HG02642 (cell line): ENCODE results near the gene ADGRG3.
A peak's percentile ranks its signal among the peaks of the same experiment; 100 is the strongest.

Source experiments
- ATAC-seq: cut with Tn5 transposase; IDR thresholded peaks from one replicate; pipeline ENCODE4 v1.9.1; 2021; ENCODE audit warnings: mild to moderate bottlenecking; ENCODE audit not compliant: unreplicated experiment, poor library complexity

The ADGRG3 gene

DNA sequence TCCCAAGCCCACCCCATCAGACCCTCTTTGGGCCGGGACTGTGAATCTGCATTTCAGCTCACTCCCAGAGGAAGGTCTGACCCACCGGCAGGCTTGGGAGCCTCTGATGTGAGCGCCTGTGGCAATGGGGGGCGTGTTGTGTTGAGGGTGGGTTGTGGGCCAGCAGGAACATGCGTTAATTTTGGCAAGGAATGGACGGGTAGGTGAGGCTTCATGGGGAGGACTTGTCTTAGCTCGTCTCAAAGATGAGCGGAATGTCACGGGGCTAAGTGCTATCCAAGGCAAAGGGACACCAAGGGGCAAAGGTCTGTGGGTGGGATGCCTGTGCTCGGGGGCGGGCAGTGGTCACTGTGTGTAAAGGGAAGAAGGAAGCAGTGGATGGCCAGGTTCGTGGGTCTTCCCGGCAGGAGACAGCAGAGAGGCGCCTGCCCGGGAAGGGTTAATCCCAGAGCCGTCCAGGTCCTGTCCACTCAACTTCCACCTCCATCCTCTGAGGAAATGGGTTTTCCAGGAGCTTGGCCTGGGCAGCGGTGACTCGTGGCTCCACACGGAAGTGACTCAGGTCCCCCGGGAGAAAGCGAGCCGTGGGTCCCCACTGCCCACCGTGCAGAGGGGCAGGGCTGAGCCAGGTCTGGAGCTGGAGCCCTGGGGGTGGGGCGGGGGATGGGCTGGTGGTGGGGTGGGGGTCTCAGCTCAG is 22.3 kb upstream of the ADGRG3 start:
- ATAC-seq: no peak

- no peak for ATAC-seq
Measured at GRCh38 chr16:57646388-57647039, 21.6 kb upstream of the ADGRG3 start.

DNA sequence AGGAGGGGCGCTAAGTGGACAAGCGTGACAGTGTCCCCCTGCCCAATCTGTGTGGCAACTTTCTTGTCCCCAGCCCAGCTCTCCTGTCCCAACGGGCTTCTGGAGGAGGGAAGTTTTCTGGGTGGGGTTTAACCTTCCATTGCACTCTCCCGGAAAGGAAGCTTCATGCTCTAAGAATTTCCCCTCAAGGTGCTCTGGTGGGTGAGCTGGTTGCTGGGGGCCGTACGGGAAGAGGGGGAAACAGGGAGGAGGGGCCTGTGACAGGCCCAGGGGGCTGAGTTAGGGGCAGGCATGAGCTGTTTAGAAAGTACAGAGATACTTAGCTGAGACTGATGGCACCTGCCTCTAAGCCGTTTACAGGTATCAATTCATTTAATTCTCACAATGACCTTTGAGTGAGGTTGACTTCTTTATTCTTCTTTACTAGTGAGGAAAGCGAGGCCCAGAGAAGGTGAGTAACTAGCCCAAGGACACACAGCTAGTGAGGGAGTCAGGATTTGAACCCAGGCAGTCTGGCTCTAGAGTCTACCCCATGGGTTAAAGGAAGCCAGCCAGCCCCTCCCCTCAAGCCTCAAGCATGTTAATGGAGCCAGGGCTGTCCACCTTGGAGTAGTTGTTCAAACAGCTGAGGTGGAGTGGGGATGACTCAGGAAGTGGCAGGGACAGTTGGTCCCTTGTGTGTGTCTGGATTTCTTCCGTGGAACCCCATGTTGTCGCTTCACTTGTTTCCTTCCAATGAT is 20.8 kb upstream of the ADGRG3 start:
- no peak for ATAC-seq

DNA sequence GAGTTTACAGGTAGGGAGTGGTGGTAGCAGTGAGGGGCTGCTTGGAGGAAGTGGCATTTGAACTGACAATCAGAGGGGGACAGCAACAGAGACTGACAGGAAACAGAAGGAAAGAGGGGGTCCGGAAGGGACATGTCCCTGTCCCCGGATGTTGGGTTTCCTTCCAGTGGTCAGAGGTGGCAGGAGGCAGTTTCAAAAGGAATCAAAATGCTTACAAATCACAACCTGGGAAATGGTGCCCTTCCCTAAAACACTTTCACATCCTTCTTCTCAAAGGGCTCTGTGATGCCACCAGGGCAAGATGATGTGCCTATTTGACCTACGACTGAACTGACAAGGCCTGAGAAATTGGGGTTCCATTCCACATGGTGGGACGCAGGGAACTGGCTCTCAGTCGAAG is 20.0 kb upstream of the ADGRG3 start:
- no peak for ATAC-seq

GRCh38 chr16:57648581-57649442 is 19.3 kb upstream of the ADGRG3 start:
- peak; percentile 65 for ATAC-seq

- no peak for ATAC-seq
Measured at GRCh38 chr16:57649443-57649751, 18.7 kb upstream of the ADGRG3 start.

DNA sequence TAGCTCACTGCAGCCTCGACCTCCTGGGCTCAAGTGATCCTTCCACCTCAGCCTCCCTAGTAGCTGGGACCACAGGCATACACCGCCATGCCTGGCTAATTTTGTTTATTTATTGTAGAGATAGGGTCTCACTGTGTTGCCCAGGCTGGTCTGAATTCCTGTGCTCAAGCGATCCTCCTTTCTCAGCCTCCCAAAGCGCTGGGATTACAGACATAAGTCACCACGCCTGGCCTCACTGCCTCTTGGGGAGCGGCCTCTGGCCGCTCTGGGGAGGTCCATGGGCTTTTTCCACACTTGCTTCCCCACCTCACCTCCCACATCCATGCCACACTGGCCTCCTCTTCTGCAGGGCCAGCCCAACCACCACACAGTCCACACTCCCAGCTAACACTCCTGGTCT is 18.3 kb upstream of the ADGRG3 start:
- no peak for ATAC-seq

- no peak for ATAC-seq
Measured at GRCh38 chr16:57651344-57652333, 16.5 kb upstream of the ADGRG3 start.

DNA sequence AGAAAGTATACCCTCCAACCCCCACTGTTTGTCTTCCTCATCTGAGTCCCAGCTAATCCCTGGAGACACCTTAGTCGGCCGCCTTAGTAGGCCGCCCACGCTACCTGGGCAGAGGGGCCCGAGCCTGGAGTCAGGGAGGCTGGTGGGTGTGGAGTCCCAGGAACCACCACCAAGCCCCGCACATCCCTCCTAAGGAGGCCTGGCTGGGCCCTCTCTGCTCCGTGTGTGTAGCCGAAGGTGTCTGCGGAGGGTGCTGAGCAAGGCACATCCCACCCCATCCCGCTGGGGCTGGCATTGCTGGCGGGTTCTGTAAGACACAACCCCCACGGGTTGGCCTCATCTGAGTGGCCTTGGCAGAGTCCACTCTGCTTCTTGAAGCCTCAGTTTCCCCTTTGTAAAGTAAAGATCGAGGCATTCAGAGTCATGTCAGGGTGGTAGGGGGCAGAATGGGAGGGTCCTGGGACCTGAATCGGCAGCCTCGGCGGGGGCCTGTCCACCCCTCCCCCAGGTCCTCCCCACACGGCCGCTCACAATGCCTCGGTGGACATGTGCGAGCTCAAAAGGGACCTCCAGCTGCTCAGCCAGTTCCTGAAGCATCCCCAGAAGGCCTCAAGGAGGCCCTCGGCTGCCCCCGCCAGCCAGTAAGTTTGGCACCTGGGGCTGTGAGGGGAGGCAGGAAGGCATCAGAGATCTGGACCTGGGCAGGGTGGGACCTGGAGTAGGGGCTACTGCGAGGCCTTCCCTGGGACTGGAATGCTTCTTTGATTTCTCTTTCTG is 15.2 kb upstream of the ADGRG3 start:
- ATAC-seq: no peak

GRCh38 chr16:57653936-57654335 is 14.2 kb upstream of the ADGRG3 start:
- ATAC-seq: no peak

DNA sequence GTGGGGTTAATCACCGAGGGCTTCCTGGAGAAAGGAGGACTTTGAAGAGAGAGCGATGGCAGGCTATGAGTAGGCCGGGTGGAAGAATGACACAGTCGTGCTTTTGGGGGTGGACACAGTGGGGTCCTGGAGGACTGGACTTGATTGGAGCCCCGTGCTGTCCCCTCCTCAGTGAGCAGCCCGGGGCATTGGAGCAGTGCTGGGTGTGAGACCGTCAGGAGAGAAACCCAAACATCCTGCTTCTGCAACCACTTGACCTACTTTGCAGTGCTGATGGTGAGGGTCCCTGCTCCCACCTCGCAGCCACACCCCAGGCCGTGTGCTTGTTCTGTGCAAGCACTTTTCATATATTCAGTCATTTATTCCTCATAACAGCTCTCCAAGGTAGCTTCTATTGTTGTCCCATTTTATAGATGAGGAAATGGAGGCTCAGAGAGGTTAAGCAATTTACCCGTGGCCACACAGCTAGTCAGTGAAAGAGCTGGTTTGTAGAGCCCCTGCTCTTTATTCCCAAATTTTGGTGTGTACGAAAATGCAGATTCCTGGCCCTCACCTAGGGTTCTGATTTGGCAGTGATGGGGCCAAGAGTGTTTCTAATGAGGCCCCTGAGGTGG is 11.7 kb upstream of the ADGRG3 start:
- no peak for ATAC-seq

DNA sequence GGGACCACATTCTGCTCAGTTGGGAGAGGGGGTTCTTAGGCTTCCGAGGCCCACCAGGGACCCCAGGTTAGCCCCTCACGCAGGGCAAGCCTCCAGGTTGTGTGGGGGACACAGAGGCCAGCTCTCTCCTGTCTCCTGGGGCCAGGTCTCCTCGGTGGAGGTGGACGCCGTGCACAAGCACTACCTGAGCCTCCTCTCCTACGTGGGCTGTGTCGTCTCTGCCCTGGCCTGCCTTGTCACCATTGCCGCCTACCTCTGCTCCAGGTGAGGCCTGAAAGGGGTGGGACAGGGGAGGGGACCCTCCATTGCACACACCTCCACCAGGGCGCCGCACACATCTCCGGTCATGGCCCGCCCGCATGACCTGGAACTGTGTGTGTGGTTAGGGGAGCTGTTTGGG is 10.9 kb upstream of the ADGRG3 start:
- no peak for ATAC-seq

GRCh38 chr16:57658130-57658877 is 9.8 kb upstream of the ADGRG3 start:
- ATAC-seq: no peak

- ATAC-seq: no peak
Measured at GRCh38 chr16:57658878-57659674, 9.0 kb upstream of the ADGRG3 start.

DNA sequence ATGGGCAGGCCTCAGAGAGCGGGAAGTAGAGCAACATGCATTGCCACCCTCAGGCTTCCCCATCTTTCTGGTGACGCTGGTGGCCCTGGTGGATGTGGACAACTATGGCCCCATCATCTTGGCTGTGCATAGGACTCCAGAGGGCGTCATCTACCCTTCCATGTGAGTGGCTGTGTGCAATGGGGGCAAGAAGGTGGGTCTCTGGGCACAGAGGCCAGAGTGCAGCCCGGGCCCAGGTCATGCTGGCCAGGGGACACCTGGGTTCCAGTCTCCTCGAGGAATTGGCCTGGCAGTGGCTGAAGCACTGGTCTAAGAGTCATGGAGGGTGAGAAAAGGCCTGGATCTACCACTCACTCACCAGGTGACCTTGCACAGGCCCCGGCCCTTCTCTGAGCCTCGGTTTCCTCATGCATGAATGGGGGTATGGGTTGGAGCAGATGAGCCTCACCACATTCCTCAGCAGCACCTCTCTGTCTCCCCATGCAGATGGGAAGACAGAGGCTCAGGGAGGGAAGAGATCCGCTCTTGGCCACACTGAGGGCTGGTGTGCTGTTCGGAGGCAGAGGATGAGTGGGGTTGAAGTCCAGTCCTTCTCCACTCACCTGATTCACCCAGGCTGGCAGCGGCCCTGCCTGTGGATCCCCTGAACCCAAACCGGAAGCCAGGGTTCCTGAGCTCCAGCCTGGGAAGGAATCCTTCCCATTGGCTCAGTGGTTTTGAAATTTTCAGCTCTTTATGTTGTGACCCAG is 7.2 kb upstream of the ADGRG3 start:
- ATAC-seq: no peak

DNA sequence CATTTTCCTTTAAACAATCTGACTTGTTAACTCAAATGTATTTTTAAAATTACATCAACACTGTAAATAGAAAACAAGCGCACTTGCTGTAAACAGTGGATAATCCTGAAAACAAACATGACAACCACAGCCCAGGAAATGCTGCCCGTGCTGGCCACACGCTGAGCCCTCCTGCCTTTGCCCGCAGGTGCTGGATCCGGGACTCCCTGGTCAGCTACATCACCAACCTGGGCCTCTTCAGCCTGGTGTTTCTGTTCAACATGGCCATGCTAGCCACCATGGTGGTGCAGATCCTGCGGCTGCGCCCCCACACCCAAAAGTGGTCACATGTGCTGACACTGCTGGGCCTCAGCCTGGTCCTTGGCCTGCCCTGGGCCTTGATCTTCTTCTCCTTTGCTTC is 6.6 kb upstream of the ADGRG3 start:
- no peak for ATAC-seq
